ENCODE measurements around the gene CDA.

DNA sequence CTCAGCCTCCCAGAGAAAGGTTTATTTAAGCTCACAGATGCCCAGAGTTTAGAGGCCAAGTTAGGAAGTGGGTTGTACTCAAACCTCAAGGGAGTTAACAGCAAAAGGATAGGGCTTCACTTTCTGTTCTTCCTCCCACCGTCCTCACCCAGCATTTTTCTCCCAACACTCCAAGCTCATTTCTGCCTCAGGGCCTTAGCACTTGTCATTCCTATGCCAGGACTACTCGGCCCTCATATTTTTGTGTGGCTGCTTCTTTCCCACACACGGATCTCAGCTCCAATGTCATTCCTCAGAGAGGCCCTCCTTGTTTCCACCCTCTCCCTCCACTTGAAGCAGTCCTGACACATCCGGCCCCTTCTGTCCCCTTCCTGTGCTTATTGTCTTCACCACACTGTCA is 23.7 kb upstream of the CDA start:
- TF ChIP-seq PRMT5 (CRISPR knock-in tag; IDR thresholded peaks at IDR 0.05) (no peak), ZNF766 (CRISPR knock-in tag; conservative IDR thresholded peaks at IDR 0.05) (no peak), ERF (CRISPR knock-in tag; IDR thresholded peaks at IDR 0.05) (no peak), JUND (IDR thresholded peaks at IDR 0.05; ENCODE audit: borderline replicate concordance, low read depth, low read length) (no peak), JUND (tag; IDR thresholded peaks at IDR 0.05; ENCODE audit: borderline replicate concordance, low read depth, low read length) (no peak), HDAC6 (IDR thresholded peaks at IDR 0.05; ENCODE audit: low read depth, low read length) (no peak)
- TF ChIP-seq, protein P1, sequence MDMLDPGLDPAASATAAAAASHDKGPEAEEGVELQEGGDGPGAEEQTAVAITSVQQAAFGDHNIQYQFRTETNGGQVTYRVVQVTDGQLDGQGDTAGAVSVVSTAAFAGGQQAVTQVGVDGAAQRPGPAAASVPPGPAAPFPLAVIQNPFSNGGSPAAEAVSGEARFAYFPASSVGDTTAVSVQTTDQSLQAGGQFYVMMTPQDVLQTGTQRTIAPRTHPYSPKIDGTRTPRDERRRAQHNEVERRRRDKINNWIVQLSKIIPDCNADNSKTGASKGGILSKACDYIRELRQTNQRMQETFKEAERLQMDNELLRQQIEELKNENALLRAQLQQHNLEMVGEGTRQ (CRISPR knock-in tag; IDR thresholded peaks at IDR 0.05) = no peak
- TF ChIP-seq, protein P2, sequence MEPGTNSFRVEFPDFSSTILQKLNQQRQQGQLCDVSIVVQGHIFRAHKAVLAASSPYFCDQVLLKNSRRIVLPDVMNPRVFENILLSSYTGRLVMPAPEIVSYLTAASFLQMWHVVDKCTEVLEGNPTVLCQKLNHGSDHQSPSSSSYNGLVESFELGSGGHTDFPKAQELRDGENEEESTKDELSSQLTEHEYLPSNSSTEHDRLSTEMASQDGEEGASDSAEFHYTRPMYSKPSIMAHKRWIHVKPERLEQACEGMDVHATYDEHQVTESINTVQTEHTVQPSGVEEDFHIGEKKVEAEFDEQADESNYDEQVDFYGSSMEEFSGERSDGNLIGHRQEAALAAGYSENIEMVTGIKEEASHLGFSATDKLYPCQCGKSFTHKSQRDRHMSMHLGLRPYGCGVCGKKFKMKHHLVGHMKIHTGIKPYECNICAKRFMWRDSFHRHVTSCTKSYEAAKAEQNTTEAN (CRISPR knock-in tag; IDR thresholded peaks at IDR 0.05) = no peak
- TF ChIP-seq, protein P3, sequence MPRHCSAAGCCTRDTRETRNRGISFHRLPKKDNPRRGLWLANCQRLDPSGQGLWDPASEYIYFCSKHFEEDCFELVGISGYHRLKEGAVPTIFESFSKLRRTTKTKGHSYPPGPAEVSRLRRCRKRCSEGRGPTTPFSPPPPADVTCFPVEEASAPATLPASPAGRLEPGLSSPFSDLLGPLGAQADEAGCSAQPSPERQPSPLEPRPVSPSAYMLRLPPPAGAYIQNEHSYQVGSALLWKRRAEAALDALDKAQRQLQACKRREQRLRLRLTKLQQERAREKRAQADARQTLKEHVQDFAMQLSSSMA (CRISPR knock-in tag; IDR thresholded peaks at IDR 0.05) = no peak
- TF ChIP-seq, protein P4, sequence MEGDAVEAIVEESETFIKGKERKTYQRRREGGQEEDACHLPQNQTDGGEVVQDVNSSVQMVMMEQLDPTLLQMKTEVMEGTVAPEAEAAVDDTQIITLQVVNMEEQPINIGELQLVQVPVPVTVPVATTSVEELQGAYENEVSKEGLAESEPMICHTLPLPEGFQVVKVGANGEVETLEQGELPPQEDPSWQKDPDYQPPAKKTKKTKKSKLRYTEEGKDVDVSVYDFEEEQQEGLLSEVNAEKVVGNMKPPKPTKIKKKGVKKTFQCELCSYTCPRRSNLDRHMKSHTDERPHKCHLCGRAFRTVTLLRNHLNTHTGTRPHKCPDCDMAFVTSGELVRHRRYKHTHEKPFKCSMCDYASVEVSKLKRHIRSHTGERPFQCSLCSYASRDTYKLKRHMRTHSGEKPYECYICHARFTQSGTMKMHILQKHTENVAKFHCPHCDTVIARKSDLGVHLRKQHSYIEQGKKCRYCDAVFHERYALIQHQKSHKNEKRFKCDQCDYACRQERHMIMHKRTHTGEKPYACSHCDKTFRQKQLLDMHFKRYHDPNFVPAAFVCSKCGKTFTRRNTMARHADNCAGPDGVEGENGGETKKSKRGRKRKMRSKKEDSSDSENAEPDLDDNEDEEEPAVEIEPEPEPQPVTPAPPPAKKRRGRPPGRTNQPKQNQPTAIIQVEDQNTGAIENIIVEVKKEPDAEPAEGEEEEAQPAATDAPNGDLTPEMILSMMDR (IDR thresholded peaks at IDR 0.05 in 2 of 3, conservative IDR thresholded peaks at IDR 0.05 in 1 of 3; ENCODE audit: insufficient read depth in 2 of 3, low read depth in 1 of 3, low read length in 3 of 3) = no peak
- TF ChIP-seq, protein P5, sequence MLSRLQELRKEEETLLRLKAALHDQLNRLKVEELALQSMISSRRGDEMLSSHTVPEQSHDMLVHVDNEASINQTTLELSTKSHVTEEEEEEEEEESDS (CRISPR knock-in tag; IDR thresholded peaks at IDR 0.05) = no peak
